Measurements from ENCODE around the gene NHSL2.
"Not testable (repeated sequence)": the region's sequence is repeated elsewhere in the genome, so short reads cannot be mapped to it uniquely, and the experiment has no call there.

Gene NHSL2

GRCh38 chrX:71944369-71944768 lies 33.7 kb downstream of the NHSL2 start:
- peaks cover 0 to 3% (median 0%) of the 10 kb centered on the region in 5 donors for H3K9me3 ChIP-seq (ENCODE audit: control insufficient read depth in 5 of 5, low read length in 5 of 5)
- no peaks in the 10 kb centered on the region for H3K4me1 ChIP-seq (ENCODE audit: control insufficient read depth in 5 of 5, insufficient read depth in 5 of 5, low read length in 5 of 5)
- no peaks in the 10 kb centered on the region for H3K36me3 ChIP-seq (ENCODE audit: control insufficient read depth in 5 of 5, insufficient read depth in 5 of 5, low read length in 5 of 5)
- no peak overlapping the region for H3K4me3 ChIP-seq (ENCODE audit: low read depth in 1 of 5, low read length in 5 of 5)
- no peak overlapping the region for H3K9ac ChIP-seq (ENCODE audit: low read length in 5 of 5)
- H3K27ac ChIP-seq (ENCODE audit: low read depth, low read length), result no peak overlapping the region
- peaks cover 0 to 19% (median 14%) of the 10 kb centered on the region in 5 donors for H3K27me3 ChIP-seq (ENCODE audit: control insufficient read depth in 5 of 5, insufficient read depth in 4 of 5, low read length in 5 of 5)

- Histone ChIP-seq H3K36me3 (ENCODE audit: control insufficient read depth in 5 of 5, insufficient read depth in 5 of 5, low read length in 5 of 5) (no peaks in the 10 kb centered on the region), H3K27me3 (ENCODE audit: control insufficient read depth in 5 of 5, insufficient read depth in 4 of 5, low read length in 5 of 5) (peaks cover 2 to 28% (median 17%) of the 10 kb centered on the region in 5 donors), H3K9ac (ENCODE audit: low read length in 5 of 5) (no peak overlapping the region), H3K4me3 (ENCODE audit: low read depth in 1 of 5, low read length in 5 of 5) (no peak overlapping the region), H3K4me1 (ENCODE audit: control insufficient read depth in 5 of 5, insufficient read depth in 5 of 5, low read length in 5 of 5) (no peaks in the 10 kb centered on the region), H3K9me3 (ENCODE audit: control insufficient read depth in 5 of 5, low read length in 5 of 5) (peaks cover 0 to 3% (median 0%) of the 10 kb centered on the region in 5 donors), H3K27ac (ENCODE audit: low read depth, low read length) (no peak overlapping the region)
Measured at GRCh38 chrX:71945237-71945805, 34.7 kb downstream of the NHSL2 start.

GRCh38 chrX:71949363-71949762 lies 38.7 kb downstream of the NHSL2 start:
- Histone ChIP-seq H3K9ac (ENCODE audit: low read length in 5 of 5) (no peak overlapping the region), H3K9me3 (ENCODE audit: control insufficient read depth in 5 of 5, low read length in 5 of 5) (peaks cover 0 to 3% (median 0%) of the 10 kb centered on the region in 5 donors), H3K4me1 (ENCODE audit: control insufficient read depth in 5 of 5, insufficient read depth in 5 of 5, low read length in 5 of 5) (peaks cover 1 to 10% (median 9%) of the 10 kb centered on the region in 5 donors), H3K27me3 (ENCODE audit: control insufficient read depth in 5 of 5, insufficient read depth in 4 of 5, low read length in 5 of 5) (peaks cover 6 to 26% (median 23%) of the 10 kb centered on the region in 5 donors), H3K27ac (ENCODE audit: low read depth, low read length) (no peak overlapping the region), H3K4me3 (ENCODE audit: low read depth in 1 of 5, low read length in 5 of 5) (no peak overlapping the region), H3K36me3 (ENCODE audit: control insufficient read depth in 5 of 5, insufficient read depth in 5 of 5, low read length in 5 of 5) (no peaks in the 10 kb centered on the region)

- H3K36me3 ChIP-seq (ENCODE audit: control insufficient read depth in 5 of 5, insufficient read depth in 5 of 5, low read length in 5 of 5), result no peaks in the 10 kb centered on the region
- H3K9me3 ChIP-seq (ENCODE audit: control insufficient read depth in 5 of 5, low read length in 5 of 5), result peaks cover 0 to 3% (median 0%) of the 10 kb centered on the region in 5 donors
- no peak overlapping the region for H3K9ac ChIP-seq (ENCODE audit: low read length in 5 of 5)
- no peak overlapping the region for H3K4me3 ChIP-seq (ENCODE audit: low read depth in 1 of 5, low read length in 5 of 5)
- no peak overlapping the region for H3K27ac ChIP-seq (ENCODE audit: low read depth, low read length)
- H3K4me1 ChIP-seq (ENCODE audit: control insufficient read depth in 5 of 5, insufficient read depth in 5 of 5, low read length in 5 of 5), result peaks cover 2 to 11% (median 9%) of the 10 kb centered on the region in 5 donors
- peaks cover 6 to 26% (median 23%) of the 10 kb centered on the region in 5 donors for H3K27me3 ChIP-seq (ENCODE audit: control insufficient read depth in 5 of 5, insufficient read depth in 4 of 5, low read length in 5 of 5)
Measured at GRCh38 chrX:71949844-71950445, 39.3 kb downstream of the NHSL2 start.

- Histone ChIP-seq H3K27ac (ENCODE audit: low read depth, low read length) (no peak overlapping the region), H3K4me1 (ENCODE audit: control insufficient read depth in 5 of 5, insufficient read depth in 5 of 5, low read length in 5 of 5) (peaks cover 2 to 15% (median 14%) of the 10 kb centered on the region in 5 donors), H3K9me3 (ENCODE audit: control insufficient read depth in 5 of 5, low read length in 5 of 5) (no peaks in the 10 kb centered on the region), H3K27me3 (ENCODE audit: control insufficient read depth in 5 of 5, insufficient read depth in 4 of 5, low read length in 5 of 5) (peaks cover 3 to 32% (median 16%) of the 10 kb centered on the region in 5 donors), H3K36me3 (ENCODE audit: control insufficient read depth in 5 of 5, insufficient read depth in 5 of 5, low read length in 5 of 5) (no peaks in the 10 kb centered on the region), H3K4me3 (ENCODE audit: low read depth in 1 of 5, low read length in 5 of 5) (no peak overlapping the region), H3K9ac (ENCODE audit: low read length in 5 of 5) (no peak overlapping the region)
Measured at GRCh38 chrX:71953391-71953790, 42.7 kb downstream of the NHSL2 start.

GRCh38 chrX:71953946-71954345 lies 43.3 kb downstream of the NHSL2 start:
- Histone ChIP-seq H3K9ac (ENCODE audit: low read length in 5 of 5) (no peak overlapping the region), H3K9me3 (ENCODE audit: control insufficient read depth in 5 of 5, low read length in 5 of 5) (no peaks in the 10 kb centered on the region), H3K27me3 (ENCODE audit: control insufficient read depth in 5 of 5, insufficient read depth in 4 of 5, low read length in 5 of 5) (peaks cover 3 to 34% (median 16%) of the 10 kb centered on the region in 5 donors), H3K27ac (ENCODE audit: low read depth, low read length) (no peak overlapping the region), H3K4me1 (ENCODE audit: control insufficient read depth in 5 of 5, insufficient read depth in 5 of 5, low read length in 5 of 5) (peaks cover 2 to 15% (median 14%) of the 10 kb centered on the region in 5 donors), H3K36me3 (ENCODE audit: control insufficient read depth in 5 of 5, insufficient read depth in 5 of 5, low read length in 5 of 5) (no peaks in the 10 kb centered on the region), H3K4me3 (ENCODE audit: low read depth in 1 of 5, low read length in 5 of 5) (no peak overlapping the region)

- Histone ChIP-seq H3K4me3 (ENCODE audit: low read depth in 1 of 5, low read length in 5 of 5) (no peak overlapping the region), H3K9me3 (ENCODE audit: control insufficient read depth in 5 of 5, low read length in 5 of 5) (no peaks in the 10 kb centered on the region), H3K36me3 (ENCODE audit: control insufficient read depth in 5 of 5, insufficient read depth in 5 of 5, low read length in 5 of 5) (no peaks in the 10 kb centered on the region), H3K9ac (ENCODE audit: low read length in 5 of 5) (no peak overlapping the region), H3K27me3 (ENCODE audit: control insufficient read depth in 5 of 5, insufficient read depth in 4 of 5, low read length in 5 of 5) (peaks cover 3 to 31% (median 16%) of the 10 kb centered on the region in 5 donors), H3K27ac (ENCODE audit: low read depth, low read length) (no peak overlapping the region), H3K4me1 (ENCODE audit: control insufficient read depth in 5 of 5, insufficient read depth in 5 of 5, low read length in 5 of 5) (peaks cover 2 to 15% (median 14%) of the 10 kb centered on the region in 5 donors)
Measured at GRCh38 chrX:71954458-71954857, 43.8 kb downstream of the NHSL2 start.

GRCh38 chrX:71955530-71956120 lies 45.0 kb downstream of the NHSL2 start:
- H3K9ac ChIP-seq (ENCODE audit: low read length in 5 of 5), result no peak overlapping the region
- no peak overlapping the region for H3K27ac ChIP-seq (ENCODE audit: low read depth, low read length)
- no peak overlapping the region for H3K4me3 ChIP-seq (ENCODE audit: low read depth in 1 of 5, low read length in 5 of 5)
- peaks cover 0 to 4% (median 0%) of the 10 kb centered on the region in 5 donors for H3K9me3 ChIP-seq (ENCODE audit: control insufficient read depth in 5 of 5, low read length in 5 of 5)
- no peaks in the 10 kb centered on the region for H3K36me3 ChIP-seq (ENCODE audit: control insufficient read depth in 5 of 5, insufficient read depth in 5 of 5, low read length in 5 of 5)
- H3K27me3 ChIP-seq (ENCODE audit: control insufficient read depth in 5 of 5, insufficient read depth in 4 of 5, low read length in 5 of 5), result peaks cover 0 to 23% (median 13%) of the 10 kb centered on the region in 5 donors
- H3K4me1 ChIP-seq (ENCODE audit: control insufficient read depth in 5 of 5, insufficient read depth in 5 of 5, low read length in 5 of 5), result peaks cover 2 to 15% (median 14%) of the 10 kb centered on the region in 5 donors

GRCh38 chrX:71958281-71958675 lies 47.6 kb downstream of the NHSL2 start:
- Histone ChIP-seq H3K4me3 (ENCODE audit: low read depth in 1 of 5, low read length in 5 of 5) (no peak overlapping the region), H3K9me3 (ENCODE audit: control insufficient read depth in 5 of 5, low read length in 5 of 5) (peaks cover 0 to 7% (median 0%) of the 10 kb centered on the region in 5 donors), H3K4me1 (ENCODE audit: control insufficient read depth in 5 of 5, insufficient read depth in 5 of 5, low read length in 5 of 5) (peaks cover 2 to 15% (median 14%) of the 10 kb centered on the region in 5 donors), H3K27ac (ENCODE audit: low read depth, low read length) (no peak overlapping the region), H3K27me3 (ENCODE audit: control insufficient read depth in 5 of 5, insufficient read depth in 4 of 5, low read length in 5 of 5) (peaks cover 0 to 15% (median 5%) of the 10 kb centered on the region in 5 donors), H3K9ac (ENCODE audit: low read length in 5 of 5) (no peak overlapping the region), H3K36me3 (ENCODE audit: control insufficient read depth in 5 of 5, insufficient read depth in 5 of 5, low read length in 5 of 5) (no peaks in the 10 kb centered on the region)

GRCh38 chrX:71964184-71964583 lies 53.5 kb downstream of the NHSL2 start:
- H3K9me3 ChIP-seq (ENCODE audit: control insufficient read depth in 5 of 5, low read length in 5 of 5), result peaks cover 0 to 12% (median 4%) of the 10 kb centered on the region in 5 donors
- H3K36me3 ChIP-seq (ENCODE audit: control insufficient read depth in 5 of 5, insufficient read depth in 5 of 5, low read length in 5 of 5); H3K9ac ChIP-seq (ENCODE audit: low read length in 5 of 5); H3K4me1 ChIP-seq (ENCODE audit: control insufficient read depth in 5 of 5, insufficient read depth in 5 of 5, low read length in 5 of 5); H3K27me3 ChIP-seq (ENCODE audit: control insufficient read depth in 5 of 5, insufficient read depth in 4 of 5, low read length in 5 of 5); H3K4me3 ChIP-seq (ENCODE audit: low read depth in 1 of 5, low read length in 5 of 5); H3K27ac ChIP-seq (ENCODE audit: low read depth, low read length): not testable (repeated sequence)
